K562 (cell line): ENCODE measurements around the gene IGIP. TPM values are rescaled to one million over a fixed set of nuclear protein-coding genes. Genes with fewer than 3 reads are reported as not detected.
A peak's percentile ranks its signal among the peaks of the same experiment; 100 is the strongest.

Experiments
- CEBPG ChIP-seq, 3 experiments: fragments of 200-800 bp in 1 of 3; sonication (Bioruptor generic) in 1 of 3; sonication (generic) in 1 of 3; formaldehyde crosslinking in 1 of 3; IDR thresholded peaks in 2 of 3; conservative IDR thresholded peaks in 1 of 3; 2 replicates each; pipeline versions ENCODE4 v1.6.1 to v1.8.0; 2016 to 2022; ENCODE audit warnings: missing compliant biosample characterization in 2 of 3, missing genetic modification characterization in 2 of 3, mild to moderate bottlenecking in 1 of 3, missing genetic modification reagents in 1 of 3
- FOXA1 ChIP-seq: fragments of 450-650 bp; IDR thresholded peaks from 2 replicates; pipeline ENCODE4 v1.6.1; 2016; ENCODE audit warnings: mild to moderate bottlenecking, borderline replicate concordance
- GATAD2B ChIP-seq: fragments of 450-650 bp; IDR thresholded peaks from 2 replicates; pipeline ENCODE4 v1.6.1; 2017; ENCODE audit warnings: mild to moderate bottlenecking, borderline replicate concordance
- GTF2B ChIP-seq: IDR thresholded peaks from 2 replicates; pipeline ENCODE4 v1.6.1; 2011; ENCODE audit not compliant: insufficient read length; ENCODE audit errors: extremely low read depth
- JUNB ChIP-seq: fragments of 450-650 bp; formaldehyde crosslinking; conservative IDR thresholded peaks from 2 replicates; pipeline ENCODE4 v1.4.0; 2020; ENCODE audit warnings: mild to moderate bottlenecking
- MAX ChIP-seq: sonication (generic); formaldehyde crosslinking; IDR thresholded peaks from 2 replicates; pipeline ENCODE4 v1.9.0; 2022; ENCODE audit warnings: mild to moderate bottlenecking, missing genetic modification reagents
- MYNN ChIP-seq, 2 experiments: sonication (generic); formaldehyde crosslinking in 1 of 2; IDR thresholded peaks; 2 replicates each; pipeline versions ENCODE4 v1.5.0 to v1.6.1; 2016 to 2020; ENCODE audit warnings: antibody characterized with exemption in 1 of 2, missing genetic modification reagents in 1 of 2
- NONO ChIP-seq, 2 experiments: fragments of 200-400 bp in 1 of 2; fragments of 450-650 bp in 1 of 2; formaldehyde crosslinking in 1 of 2; IDR thresholded peaks; 2 replicates each; pipeline ENCODE4 v1.6.1; 2017; ENCODE audit warnings: low read depth in 2 of 2, mild to moderate bottlenecking in 2 of 2, moderate library complexity in 2 of 2, low read length in 1 of 2
- PRDM10 ChIP-seq: fragments of 450-650 bp; IDR thresholded peaks from 2 replicates; pipeline ENCODE4 v1.6.1; 2018; ENCODE audit not compliant: partially characterized antibody
- RBM39 ChIP-seq: fragments of 200-400 bp; formaldehyde crosslinking; optimal IDR thresholded peaks from 2 replicates; pipeline ENCODE3; 2018; ENCODE audit warnings: low read depth, low read length
- RFX1 ChIP-seq: fragments of 450-650 bp; IDR thresholded peaks from 2 replicates; pipeline ENCODE4 v1.6.1; 2016; ENCODE audit warnings: mild to moderate bottlenecking, moderate library complexity
- SRSF7 ChIP-seq: fragments of 200-400 bp; formaldehyde crosslinking; optimal IDR thresholded peaks from 2 replicates; pipeline ENCODE3; 2017; ENCODE audit warnings: mild to moderate bottlenecking, low read depth, low read length
- ZBTB2 ChIP-seq: fragments of 450-650 bp; IDR thresholded peaks from 2 replicates; pipeline ENCODE4 v1.6.1; 2016; ENCODE audit warnings: antibody characterized with exemption
- ZNF12 ChIP-seq: sonication (generic); formaldehyde crosslinking; IDR thresholded peaks from 2 replicates; pipeline ENCODE4 v1.4.0; 2020; ENCODE audit warnings: mild to moderate bottlenecking, missing genetic modification reagents
- ZNF121 ChIP-seq: sonication (generic); formaldehyde crosslinking; conservative IDR thresholded peaks from 2 replicates; pipeline ENCODE4 v1.8.0; 2022; ENCODE audit warnings: missing genetic modification reagents
- ZNF398 ChIP-seq: fragments of 250-450 bp; sonication (Bioruptor Pico); IDR thresholded peaks from 2 replicates; pipeline ENCODE4 v1.8.0; 2021; ENCODE audit warnings: moderate library complexity, mild to moderate bottlenecking, inconsistent platforms
- ZNF507 ChIP-seq: conservative IDR thresholded peaks from 2 replicates; pipeline ENCODE4 v1.6.1; 2017; ENCODE audit warnings: missing genetic modification characterization, missing compliant biosample characterization
- ZNF583 ChIP-seq: fragments of 250-450 bp; sonication (Bioruptor Pico); IDR thresholded peaks from 2 replicates; pipeline ENCODE4 v1.4.0; 2020
- ZNF707 ChIP-seq: fragments of 250-450 bp; sonication (Bioruptor Pico); conservative IDR thresholded peaks from 2 replicates; pipeline ENCODE4 v1.8.0; 2022; ENCODE audit warnings: inconsistent platforms, mild to moderate bottlenecking, moderate library complexity
- ZNF766 ChIP-seq: fragments of 200-800 bp; sonication (Bioruptor generic); conservative IDR thresholded peaks from 2 replicates; pipeline ENCODE4 v1.6.1; 2016; ENCODE audit warnings: missing genetic modification characterization, missing compliant biosample characterization
- polyA plus RNA-seq, 8 experiments: library from polyadenylated mRNA; depleted of rRNA in 4 of 8; stranded (reverse) in 5 of 8; unstranded in 3 of 8; fragments of >200 nt; fragmentation: Nextera tagmentation in 2 of 8; fragmentation: Illumina TruSeq in 1 of 8; extraction: Ambion mirVana in 2 of 8; extraction: Trizol in 1 of 8; gene quantifications; 2 replicates each; pipeline versions ENCODE4 v1.2.1 to v1.2.3, GENCODE V29; 2011 to 2014; ENCODE audit warnings: inconsistent platforms in 1 of 8, missing spikeins in 1 of 8
- total RNA-seq, 7 experiments: library from RNA; depleted of rRNA in 6 of 7; stranded (reverse); fragments of >200 nt in 6 of 7; fragmentation: Illumina TruSeq in 2 of 7; extraction: Trizol in 2 of 7; gene quantifications; 2 replicates each; pipeline versions ENCODE4 v1.2.1 to v1.2.3, GENCODE V29; 2011 to 2021; ENCODE audit warnings: low replicate concordance in 1 of 7

Gene IGIP
- total and polyA plus RNA-seq, 9 of the 15 experiments (the other 6 are each of a cell fraction or from before 2014, with no cell fraction given), result 0.52 to 1.6 (median 1.2) TPM

GRCh38 chr5:140113699-140114263 is 12.0 kb upstream of the IGIP start, which contains the start of gene PURA (continued):
- TF ChIP-seq ZNF507 (tag), result no peak
- no peak for TF ChIP-seq JUNB (CRISPR knock-in tag)
- no peak for TF ChIP-seq ZNF766 (CRISPR knock-in tag)
- no peak for TF ChIP-seq GTF2B
- no peak for TF ChIP-seq ZBTB2
- no peak for TF ChIP-seq RBM39
- peak; percentile 23; the same call in 1 of the 2 replicates for TF ChIP-seq MYNN (IDR thresholded peaks at IDR 0.05)
- no peak for TF ChIP-seq MYNN (CRISPR knock-in tag; IDR thresholded peaks at IDR 0.05)
- TF ChIP-seq NONO (IDR thresholded peaks at IDR 0.05; ENCODE audit: low read depth in 2 of 2, low read length in 1 of 2), result peak; percentile 46 to 61; a peak in 1 of 4 replicates
- TF ChIP-seq ZNF398, result no peak
- no peak for TF ChIP-seq FOXA1
- TF ChIP-seq CEBPG (CRISPR knock-in tag; IDR thresholded peaks at IDR 0.05), result no peak
- no peak for TF ChIP-seq CEBPG (tag; conservative IDR thresholded peaks at IDR 0.05 in 1 of 2, IDR thresholded peaks at IDR 0.05 in 1 of 2)
- no peak for TF ChIP-seq RFX1
- no peak for TF ChIP-seq GATAD2B
- no peak for TF ChIP-seq ZNF12 (CRISPR knock-in tag)
- peak; percentile 38; the same call in 1 of the 2 replicates for TF ChIP-seq MAX (CRISPR knock-in tag)
- TF ChIP-seq ZNF707, result no peak
- no peak for TF ChIP-seq ZNF583
- no peak for TF ChIP-seq SRSF7
- TF ChIP-seq PRDM10, result no peak
- TF ChIP-seq ZNF121, result no peak
